Smooth muscle cell (in vitro differentiated cells): ENCODE data around the gene ADAMTS9. TPM values are rescaled to one million over a fixed set of nuclear protein-coding genes. Genes with fewer than 3 reads are reported as not detected.

Experiments used
- DNase-seq: peaks from one replicate; lab custom pipeline; 2025; ENCODE audit not compliant: unreplicated experiment; lab: John Stamatoyannopoulos, UW
- H2AFZ ChIP-seq: fragments of 200-600 bp; sonication (generic); 2 replicates; pipeline ENCODE4 v1.6.0; 2016; ENCODE audit warnings: antibody characterized with exemption, low read depth, mild to moderate bottlenecking
- H3F3A ChIP-seq: fragments of 200-600 bp; sonication (generic); 2 replicates; pipeline ENCODE4 v1.6.0; 2017; ENCODE audit warnings: antibody characterized with exemption, low read depth
- H3K27ac ChIP-seq: fragments of 200-600 bp; sonication (generic); 2 replicates; pipeline ENCODE4 v1.5.1; 2016; ENCODE audit warnings: low read depth, mild to moderate bottlenecking
- H3K27me3 ChIP-seq: fragments of 200-600 bp; sonication (generic); 2 replicates; pipeline ENCODE4 v1.6.1; 2016; ENCODE audit warnings: low read depth, mild to moderate bottlenecking
- H3K36me3 ChIP-seq: fragments of 200-600 bp; sonication (generic); 2 replicates; pipeline ENCODE4 v1.5.1; 2016; ENCODE audit warnings: low read depth
- H3K4me1 ChIP-seq: fragments of 200-600 bp; sonication (generic); 2 replicates; pipeline ENCODE4 v1.5.1; 2016; ENCODE audit warnings: low read depth
- H3K4me2 ChIP-seq: fragments of 200-600 bp; sonication (generic); 2 replicates; pipeline ENCODE4 v1.6.0; 2016; ENCODE audit warnings: mild to moderate bottlenecking
- H3K4me3 ChIP-seq: fragments of 200-600 bp; sonication (generic); 2 replicates; pipeline ENCODE4 v1.5.1; 2016; ENCODE audit warnings: mild to moderate bottlenecking
- H3K79me2 ChIP-seq: fragments of 200-600 bp; sonication (generic); 2 replicates; pipeline ENCODE4 v1.6.0; 2016; ENCODE audit warnings: low read depth, mild to moderate bottlenecking
- H3K9ac ChIP-seq: fragments of 200-600 bp; sonication (generic); 2 replicates; pipeline ENCODE4 v1.6.0; 2016; ENCODE audit warnings: low read depth
- H3K9me3 ChIP-seq: fragments of 200-600 bp; sonication (generic); replicated peaks from 2 replicates; pipeline ENCODE4 v1.5.1; 2016; ENCODE audit warnings: low read depth
- H4K20me1 ChIP-seq: fragments of 200-600 bp; sonication (generic); 2 replicates; pipeline ENCODE4 v1.6.0; 2016; ENCODE audit warnings: low read depth
- CTCF ChIP-seq: fragments of 200-600 bp; sonication (generic); IDR thresholded peaks from 2 replicates; pipeline ENCODE4 v1.5.1; 2017; ENCODE audit warnings: borderline replicate concordance, mild to moderate bottlenecking, antibody characterized with exemption; ENCODE audit not compliant: insufficient read depth, poor library complexity, severe bottlenecking
- WGBS: methylation state at CpG from one replicate; pipeline ENCODE4 v1.1.7; 2016; ENCODE audit warnings: low lambda C conversion rate; 5-methylcytosine and 5-hydroxymethylcytosine counted together
- polyA plus RNA-seq: library from polyadenylated mRNA; unstranded; fragments of >200 nt; fragmentation: Nextera tagmentation; extraction: Ambion mirVana; gene quantifications from 2 replicates; pipeline ENCODE4 v1.2.1, GENCODE V29; 2016
- total RNA-seq: library from RNA; depleted of rRNA; stranded (reverse); fragments of >200 nt; gene quantifications from 2 replicates; pipeline ENCODE4 v1.2.3, GENCODE V29; 2014

The ADAMTS9 gene
- total and polyA plus RNA-seq, 2 experiments from 2014 or later = 18.7 to 66.6 TPM

GRCh38 chr3:64715211-64715982 is 27.6 kb upstream of the ADAMTS9 start:
- H3K27ac ChIP-seq = no peak overlapping the region
- WGBS = 78% methylated on average over 9 of the region's 9 CpGs
- no peaks in the 10 kb centered on the region for H3F3A ChIP-seq
- H4K20me1 ChIP-seq = no peaks in the 10 kb centered on the region
- no peak for TF ChIP-seq CTCF
- H3K4me3 ChIP-seq = no peak overlapping the region
- no peak overlapping the region for H3K9ac ChIP-seq
- no peaks in the 10 kb centered on the region for H3K36me3 ChIP-seq
- no peak overlapping the region for H3K4me2 ChIP-seq
- H3K4me1 ChIP-seq = no peaks in the 10 kb centered on the region
- no peaks in the 10 kb centered on the region for H3K27me3 ChIP-seq
- DNase-seq = no peak
- H2AFZ ChIP-seq = no peak overlapping the region
- no peaks in the 10 kb centered on the region for H3K9me3 ChIP-seq
- no peaks in the 10 kb centered on the region for H3K79me2 ChIP-seq

GRCh38 chr3:64708456-64708855 is 20.7 kb upstream of the ADAMTS9 start:
- Histone ChIP-seq H3K4me1 (no peaks in the 10 kb centered on the region), H3K79me2 (no peaks in the 10 kb centered on the region), H3K4me2 (no peak overlapping the region), H4K20me1 (no peaks in the 10 kb centered on the region), H3K4me3 (no peak overlapping the region), H3K27me3 (no peaks in the 10 kb centered on the region), H3K27ac (no peak overlapping the region), H2AFZ (no peak overlapping the region), H3K9ac (no peak overlapping the region), H3K9me3 (no peaks in the 10 kb centered on the region), H3K36me3 (no peaks in the 10 kb centered on the region), H3F3A (no peaks in the 10 kb centered on the region)
- TF ChIP-seq CTCF = no peak
- no peak for DNase-seq
- 92% methylated on average over 3 of the region's 3 CpGs for WGBS

- no peaks in the 10 kb centered on the region for H3K27me3 ChIP-seq
- H3K36me3 ChIP-seq = no peaks in the 10 kb centered on the region
- WGBS = 97% methylated on average over 2 of the region's 2 CpGs
- H3K27ac ChIP-seq = no peak overlapping the region
- TF ChIP-seq CTCF = no peak
- H3K79me2 ChIP-seq = no peaks in the 10 kb centered on the region
- no peak for DNase-seq
- no peak overlapping the region for H3K4me3 ChIP-seq
- H3K9me3 ChIP-seq = no peaks in the 10 kb centered on the region
- H3K4me1 ChIP-seq = no peaks in the 10 kb centered on the region
- no peak overlapping the region for H3K9ac ChIP-seq
- no peaks in the 10 kb centered on the region for H4K20me1 ChIP-seq
- H3K4me2 ChIP-seq = no peak overlapping the region
- no peak overlapping the region for H2AFZ ChIP-seq
- H3F3A ChIP-seq = peaks cover 6% of the 10 kb centered on the region
Measured at GRCh38 chr3:64705946-64706345, 18.1 kb upstream of the ADAMTS9 start.

- H3K27ac ChIP-seq = no peak overlapping the region
- 98% methylated on average over 2 of the region's 2 CpGs for WGBS
- TF ChIP-seq CTCF = no peak
Measured at GRCh38 chr3:64696896-64697295, 9.1 kb upstream of the ADAMTS9 start.

More at GRCh38 chr3:64696896-64697295, 9.1 kb upstream of the ADAMTS9 start:
- no peaks in the 10 kb centered on the region for H3K4me1 ChIP-seq
- no peak overlapping the region for H2AFZ ChIP-seq
- no peak overlapping the region for H3K4me2 ChIP-seq
- no peak overlapping the region for H3K4me3 ChIP-seq
- no peaks in the 10 kb centered on the region for H3K36me3 ChIP-seq
- DNase-seq = no peak
- no peaks in the 10 kb centered on the region for H3F3A ChIP-seq
- H4K20me1 ChIP-seq = no peaks in the 10 kb centered on the region
- no peak overlapping the region for H3K9ac ChIP-seq
- H3K9me3 ChIP-seq = no peaks in the 10 kb centered on the region
- peaks cover 9% of the 10 kb centered on the region for H3K79me2 ChIP-seq
- no peaks in the 10 kb centered on the region for H3K27me3 ChIP-seq
